Measurements from ENCODE around the gene TMCC3.

GRCh38 chr12:94582591-94582990 is 67.8 kb downstream of the TMCC3 start:
- no peak for TF ChIP-seq CTCF (conservative IDR thresholded peaks at IDR 0.05)
- no peak for TF ChIP-seq EZH2 (IDR thresholded peaks at IDR 0.05; ENCODE audit: low read depth)
